DMS 273 (cell line): ENCODE data around the gene PRIM1.
A peak's percentile ranks its signal among the peaks of the same experiment; 100 is the strongest.
"Not testable (repeated sequence)": the region's sequence is repeated elsewhere in the genome, so short reads cannot be mapped to it uniquely, and the experiment has no call there.

Source experiments
- DNase-seq: peaks from one replicate; lab custom pipeline; 2025; ENCODE audit not compliant: unreplicated experiment; lab: John Stamatoyannopoulos, UW

The PRIM1 gene

DNA sequence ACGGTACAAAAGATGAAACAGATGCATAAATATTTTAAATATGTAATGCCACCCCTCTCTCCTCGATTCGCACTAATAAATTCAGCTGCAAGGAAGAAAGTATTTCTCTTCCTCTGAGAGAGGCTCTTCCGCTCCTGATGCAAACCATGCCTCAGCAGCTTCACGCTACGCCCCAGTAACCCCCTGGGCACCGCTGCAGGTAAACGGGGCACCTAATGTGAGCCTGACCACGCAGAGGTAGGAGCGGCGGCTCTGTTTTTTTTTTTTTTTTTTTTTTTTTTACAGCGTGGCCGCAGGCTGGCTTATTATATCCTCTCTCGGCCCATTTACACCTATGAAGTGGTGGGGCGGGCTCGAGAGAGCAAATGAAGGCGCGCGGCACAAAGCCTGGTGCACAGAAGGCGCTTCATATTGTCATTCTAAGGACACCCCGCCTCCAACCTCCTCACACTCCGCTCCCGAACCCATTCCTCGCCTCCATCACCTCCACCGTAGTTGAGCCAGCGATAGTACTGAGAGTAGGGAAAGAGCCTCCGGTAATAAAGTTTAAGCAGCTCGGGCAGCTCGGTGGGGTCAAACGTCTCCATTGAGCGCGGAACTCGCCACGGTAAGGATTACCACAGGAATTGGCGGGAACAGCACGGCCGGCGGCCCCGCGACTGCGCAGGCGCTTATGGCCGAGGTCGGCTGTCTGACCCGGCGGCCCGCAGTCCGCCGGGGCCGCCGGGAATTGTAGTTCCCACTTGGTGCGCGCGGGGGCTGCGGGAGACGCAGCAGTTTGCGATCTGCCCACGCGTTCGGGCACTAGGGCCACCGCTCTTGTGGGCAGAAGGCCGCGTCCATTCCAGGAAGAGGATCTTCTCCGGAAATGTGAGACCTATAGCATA lies at the start of gene PRIM1:
Gene PRIM1 (minus strand): TSS at position 612 of the 887 bp plus-strand sequence. CDS start 25 bp downstream, at position 587.
- peak; percentile 94 for DNase-seq

DNA sequence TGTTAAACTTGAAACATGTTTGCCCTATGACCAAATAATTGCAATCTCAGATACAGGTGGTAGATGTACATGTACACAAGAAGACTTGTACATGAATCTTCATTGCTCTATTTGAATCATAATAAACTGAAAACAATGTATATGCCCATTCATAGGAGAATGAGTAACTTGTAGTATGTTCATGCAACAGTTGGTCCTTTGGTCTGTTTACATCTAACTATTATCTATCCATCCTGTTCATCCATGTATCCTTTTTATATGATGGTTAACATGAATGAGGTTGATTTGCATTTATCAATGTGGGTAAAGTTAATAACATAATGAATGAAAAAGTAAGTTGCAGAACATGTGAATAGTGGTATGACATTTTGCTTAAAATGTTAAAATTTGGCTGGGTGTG lies 48.1 kb upstream of the PRIM1 start:
- DNase-seq = no peak

DNA sequence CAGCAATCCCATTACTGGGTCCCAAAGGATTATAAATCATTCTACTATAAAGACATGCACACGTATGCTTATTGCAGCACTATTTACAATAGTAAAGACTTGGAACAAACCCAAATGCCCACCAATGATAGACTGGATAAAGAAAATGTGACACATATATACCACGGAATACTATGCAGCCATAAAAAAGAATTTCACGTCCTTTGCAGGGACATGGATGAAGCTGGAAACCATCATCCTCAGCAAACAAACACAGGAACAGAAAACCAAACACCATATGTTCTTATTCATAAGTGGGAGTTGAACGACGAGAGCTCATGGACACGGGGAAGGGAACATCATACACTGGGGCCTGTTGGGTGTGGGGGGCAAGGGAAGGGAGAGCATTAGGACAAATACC lies 47.2 kb upstream of the PRIM1 start:
- not testable (repeated sequence) for DNase-seq

DNA sequence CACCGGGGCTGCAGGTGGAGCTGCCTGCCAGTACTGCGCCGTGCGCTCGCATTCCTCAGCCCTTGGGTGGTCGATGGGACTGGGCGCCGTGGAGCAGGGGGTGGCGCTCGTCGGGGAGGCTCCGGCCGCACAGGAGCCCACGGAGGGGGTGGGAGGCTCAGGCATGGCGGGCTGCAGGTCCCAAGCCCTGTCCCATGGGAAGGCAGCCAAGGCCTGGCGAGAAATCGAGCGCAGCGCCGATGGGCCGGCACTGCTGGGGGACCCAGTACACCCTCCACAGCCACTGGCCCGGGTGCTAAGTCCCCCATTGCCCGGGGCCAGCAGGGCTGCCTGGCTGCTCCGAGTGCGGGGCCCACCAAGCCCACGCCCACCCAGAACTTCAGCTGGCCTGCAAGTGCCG lies 43.7 kb upstream of the PRIM1 start:
- not testable (repeated sequence) for DNase-seq

DNA sequence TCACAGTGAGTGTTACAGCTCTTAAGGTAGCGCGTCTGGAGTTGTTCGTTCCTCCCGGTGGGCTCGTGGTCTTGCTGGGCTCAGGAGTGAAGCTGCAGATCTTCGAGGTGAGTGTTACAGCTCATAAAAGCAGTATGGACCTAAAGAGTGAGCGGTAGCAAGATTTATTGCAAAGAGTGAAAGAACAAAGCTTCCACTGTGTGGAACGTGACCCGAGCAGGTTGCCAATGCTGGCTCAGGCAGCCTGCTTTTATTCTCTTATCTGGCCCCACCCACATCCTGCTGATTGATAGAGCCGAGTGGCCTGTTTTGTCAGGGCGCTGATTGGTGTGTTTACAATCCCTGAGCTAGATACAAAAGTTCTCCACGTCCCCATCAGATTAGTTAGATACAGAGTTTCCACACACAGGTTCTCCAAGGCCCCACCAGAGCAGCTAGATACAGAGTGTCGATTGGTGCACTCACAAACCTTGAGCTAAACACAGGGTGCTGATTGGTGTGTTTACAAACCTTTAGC lies 43.0 kb upstream of the PRIM1 start:
- not testable (repeated sequence) for DNase-seq

DNA sequence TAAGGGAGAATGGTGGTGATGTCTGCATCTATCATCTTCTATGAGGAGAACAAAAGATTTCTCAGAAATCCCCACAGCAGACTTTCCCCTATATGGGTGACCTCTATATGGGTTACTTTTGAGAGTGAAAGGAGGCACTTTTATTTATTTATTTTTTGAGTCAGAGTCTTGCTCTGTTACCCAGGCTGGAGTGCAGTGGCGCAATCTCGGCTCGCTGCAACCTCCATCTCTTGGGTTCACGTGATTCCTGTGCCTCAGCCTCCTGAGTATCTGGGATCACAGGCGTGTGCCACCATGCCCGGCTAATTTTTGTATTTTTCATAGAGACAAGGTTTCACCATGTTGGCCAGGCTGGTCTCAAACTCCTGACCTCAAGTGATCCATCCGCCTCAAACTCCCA lies 41.0 kb upstream of the PRIM1 start:
- not testable (repeated sequence) for DNase-seq

DNA sequence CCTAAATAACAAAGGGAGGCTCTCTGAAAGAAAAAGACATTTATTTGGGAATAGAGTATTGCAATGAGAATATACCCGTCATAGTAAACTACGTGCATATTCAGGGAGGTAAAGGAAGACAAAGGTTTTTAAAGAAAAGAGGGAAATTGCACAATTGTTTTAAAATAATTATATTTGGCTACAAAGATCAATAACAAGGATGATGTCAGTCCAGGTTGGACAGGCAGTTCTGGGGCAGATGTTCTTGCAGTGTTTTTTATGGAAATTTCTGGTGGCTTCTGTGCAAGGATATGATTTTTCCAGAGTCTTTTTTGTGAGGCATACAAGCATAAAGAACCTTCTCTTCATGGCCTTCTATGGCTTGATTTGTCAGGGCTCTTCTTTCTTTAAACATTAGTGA lies 40.6 kb upstream of the PRIM1 start:
- no peak for DNase-seq

DNA sequence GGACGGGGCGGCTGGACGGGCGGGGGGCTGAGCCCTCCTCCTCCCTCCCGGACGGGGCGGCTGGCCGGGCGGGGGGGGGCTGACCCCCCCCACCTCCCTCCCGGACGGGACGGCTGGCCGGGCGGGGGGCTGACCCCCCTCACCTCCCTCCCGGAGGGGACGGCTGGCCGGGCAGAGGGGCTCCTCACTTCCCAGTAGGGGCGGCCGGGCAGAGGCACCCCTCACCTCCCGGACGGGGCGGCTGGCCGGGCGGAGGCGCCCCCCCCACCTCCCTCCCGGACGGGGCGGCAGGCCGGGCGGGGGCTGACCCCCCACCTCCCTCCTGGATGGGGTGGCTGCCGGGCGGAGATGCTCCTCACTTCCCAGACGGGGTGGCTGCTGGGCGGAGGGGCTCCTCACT lies 37.3 kb upstream of the PRIM1 start:
- DNase-seq = not testable (repeated sequence)

DNA sequence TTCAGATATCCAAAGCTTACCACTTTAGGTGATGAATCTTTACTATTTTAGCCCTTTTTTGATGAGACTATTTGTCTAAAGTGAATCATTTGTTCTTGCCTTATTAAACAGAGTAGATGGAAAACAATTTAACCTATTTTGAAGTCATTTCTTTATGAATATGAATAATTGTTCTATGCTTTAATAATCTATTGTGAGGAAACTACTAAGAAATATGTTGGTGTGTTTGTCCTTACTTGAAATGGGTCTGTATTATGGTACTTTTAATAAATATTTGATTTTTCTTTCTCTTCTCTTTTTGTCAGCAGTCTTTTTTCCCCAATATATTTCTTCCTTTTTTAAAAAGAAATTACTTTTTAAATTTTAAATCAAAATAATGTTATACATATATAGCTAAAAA lies 35.4 kb upstream of the PRIM1 start:
- no peak for DNase-seq

DNA sequence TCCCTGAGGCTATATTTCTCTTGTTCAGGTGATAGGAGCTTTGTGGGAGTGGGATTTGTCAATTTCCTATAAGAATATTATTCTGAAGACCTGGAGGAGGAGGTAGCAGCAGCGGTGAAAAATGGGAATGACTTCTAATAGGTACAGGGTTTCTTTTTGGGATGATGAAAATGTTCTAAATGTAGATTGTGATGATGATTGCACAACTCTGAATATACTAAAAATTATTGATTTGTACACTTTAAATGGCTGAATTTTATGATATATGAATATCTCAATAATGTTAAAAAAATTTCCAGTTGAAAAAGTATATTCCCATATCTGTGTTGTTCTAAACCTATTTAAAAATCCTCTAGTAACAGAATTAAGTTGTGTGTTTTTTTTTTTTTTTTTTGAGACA lies 33.8 kb upstream of the PRIM1 start:
- DNase-seq = no peak

DNA sequence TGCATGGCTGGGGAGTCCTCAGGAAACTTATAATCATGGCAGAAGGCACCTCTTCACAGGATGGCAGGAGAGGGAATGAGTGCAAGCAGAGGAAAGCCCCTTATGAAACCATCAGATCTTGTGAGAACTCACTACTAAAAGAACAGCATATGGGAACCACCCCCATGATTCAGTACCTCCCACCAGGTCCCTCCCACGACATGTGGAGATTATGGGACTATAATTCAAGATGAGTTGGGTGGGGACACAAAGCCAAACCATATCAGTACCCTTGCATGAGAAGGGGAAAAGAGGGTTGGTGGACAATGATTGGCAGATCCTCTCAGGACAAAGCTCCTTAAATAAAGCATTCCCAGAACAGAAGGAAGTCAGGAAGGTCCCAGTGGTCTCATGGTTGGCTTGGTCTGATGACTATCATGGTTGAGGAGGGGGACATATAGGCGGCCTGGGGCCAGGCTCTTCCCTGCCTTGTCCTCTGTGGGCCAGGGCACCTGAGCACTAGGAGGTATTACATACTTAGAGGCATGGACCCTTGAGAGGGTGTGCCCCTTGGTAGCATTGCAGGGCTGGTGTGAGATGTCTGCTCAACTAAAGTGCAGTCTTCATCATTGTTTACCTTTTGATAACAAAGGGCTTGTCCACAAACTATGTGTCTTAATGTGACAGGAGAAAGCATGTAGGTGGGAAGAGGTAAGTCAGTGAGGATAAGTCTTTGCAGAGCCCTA lies 33.2 kb upstream of the PRIM1 start:
- DNase-seq = no peak

DNA sequence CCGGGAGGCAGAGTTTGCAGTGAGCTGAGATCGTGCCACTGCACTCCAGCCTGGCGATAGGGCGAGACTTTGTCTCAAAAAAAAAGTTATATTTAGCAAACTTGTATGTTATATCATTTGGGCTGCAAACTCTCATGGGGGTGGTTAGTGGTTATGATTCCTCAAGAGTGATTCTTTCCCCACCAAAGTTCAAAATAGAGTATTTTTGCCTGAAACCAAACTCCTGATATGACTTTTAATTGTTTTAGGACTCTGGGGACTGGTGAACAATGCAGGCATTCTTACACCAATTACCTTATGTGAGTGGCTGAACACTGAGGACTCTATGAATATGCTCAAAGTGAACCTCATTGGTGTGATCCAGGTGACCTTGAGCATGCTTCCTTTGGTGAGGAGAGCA lies 29.6 kb upstream of the PRIM1 start:
- no peak for DNase-seq

DNA sequence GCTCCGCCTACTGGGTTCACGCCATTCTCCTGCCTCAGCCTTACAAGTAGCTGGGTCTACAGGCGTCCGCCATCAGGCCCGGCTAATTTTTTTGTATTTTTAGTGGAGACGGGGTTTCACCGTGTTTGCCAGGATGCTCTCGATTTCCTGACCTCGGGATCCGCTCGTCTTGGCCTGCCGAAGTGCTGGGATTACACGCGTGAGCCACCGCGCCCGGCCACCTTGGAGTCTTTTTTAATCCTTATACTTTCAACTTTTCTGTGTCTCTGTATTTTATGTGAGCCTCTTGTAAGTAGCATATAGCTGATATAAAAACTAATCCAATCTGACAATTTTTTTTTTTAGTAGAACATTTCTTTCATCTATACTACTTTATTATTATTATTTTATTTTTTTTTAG lies 26.6 kb upstream of the PRIM1 start:
- DNase-seq = no peak

DNA sequence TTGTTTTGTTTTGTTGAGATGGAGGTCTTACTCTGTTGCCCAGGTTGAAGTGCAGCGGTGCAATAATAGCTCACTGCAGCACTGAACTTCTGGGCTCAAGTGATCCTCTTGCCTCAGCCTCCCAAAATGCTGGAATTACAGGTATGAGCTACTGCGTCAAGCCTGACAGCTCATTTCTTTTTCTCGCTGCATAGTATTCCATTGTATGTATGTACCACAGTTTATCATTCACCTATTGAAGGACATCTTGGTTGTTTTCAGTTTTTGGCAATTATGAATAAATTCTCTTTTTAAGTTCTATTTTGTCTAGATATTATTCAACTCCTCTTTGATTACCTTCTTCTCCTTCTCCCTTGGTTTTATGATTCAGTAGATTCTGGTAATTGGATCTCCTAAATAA lies 24.5 kb upstream of the PRIM1 start:
- DNase-seq = no peak

DNA sequence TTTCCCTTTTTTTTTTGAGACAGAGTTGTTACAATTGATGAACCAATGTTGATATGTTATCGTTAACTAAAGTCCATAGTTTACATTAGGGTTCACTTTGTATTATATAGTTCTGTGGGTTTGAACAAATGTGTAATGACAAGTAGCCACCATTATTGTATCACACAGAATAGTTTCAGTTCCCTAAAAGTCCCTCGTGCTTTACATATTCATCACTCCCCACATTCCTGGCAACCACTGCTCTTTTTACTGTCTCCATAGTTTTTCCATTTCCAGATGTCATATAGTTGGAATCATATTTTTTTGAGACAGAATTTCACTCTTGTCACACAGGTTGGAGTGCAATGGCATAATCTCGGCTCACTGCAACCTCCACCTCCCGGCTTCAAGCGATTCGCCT lies 23.5 kb upstream of the PRIM1 start:
- DNase-seq = no peak

DNA sequence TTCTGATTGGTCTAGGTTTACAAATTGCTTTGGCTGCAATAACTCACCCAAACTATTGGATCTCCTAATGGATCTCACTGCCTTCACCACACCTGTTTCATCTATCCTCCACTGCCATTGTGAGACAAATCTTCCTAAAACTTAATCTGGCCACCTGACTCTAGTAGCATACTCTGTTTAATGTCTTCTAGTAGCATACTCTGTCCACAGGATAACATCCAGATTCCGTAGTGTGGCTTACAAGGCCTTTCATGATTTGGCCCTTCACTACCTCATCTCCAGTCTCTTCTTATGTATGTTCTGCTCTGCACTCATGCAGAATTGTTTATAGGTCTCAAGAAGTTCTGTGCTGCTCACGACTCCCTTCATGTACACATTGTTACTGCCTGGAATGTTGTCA lies 21.0 kb upstream of the PRIM1 start:
- DNase-seq = no peak

DNA sequence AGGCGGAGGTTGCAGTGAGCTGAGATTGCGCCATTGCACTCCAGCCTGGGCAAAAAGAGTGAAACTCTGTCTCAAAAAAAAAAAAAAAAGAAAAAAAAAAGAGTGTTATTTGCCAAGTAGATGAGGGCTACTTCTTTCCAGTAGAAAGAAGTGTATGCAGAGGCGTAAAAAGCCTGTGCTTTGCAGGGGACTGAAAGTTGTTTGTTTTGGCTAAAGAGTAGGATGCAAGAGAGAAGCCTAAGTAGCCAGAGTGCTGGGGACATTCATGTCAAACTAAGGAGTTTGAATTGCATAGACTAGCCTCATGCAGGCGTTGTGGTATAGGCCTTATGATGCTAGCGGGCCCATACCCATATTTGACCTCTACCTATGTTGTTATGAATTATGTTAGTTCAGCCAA lies 20.5 kb upstream of the PRIM1 start:
- no peak for DNase-seq

DNA sequence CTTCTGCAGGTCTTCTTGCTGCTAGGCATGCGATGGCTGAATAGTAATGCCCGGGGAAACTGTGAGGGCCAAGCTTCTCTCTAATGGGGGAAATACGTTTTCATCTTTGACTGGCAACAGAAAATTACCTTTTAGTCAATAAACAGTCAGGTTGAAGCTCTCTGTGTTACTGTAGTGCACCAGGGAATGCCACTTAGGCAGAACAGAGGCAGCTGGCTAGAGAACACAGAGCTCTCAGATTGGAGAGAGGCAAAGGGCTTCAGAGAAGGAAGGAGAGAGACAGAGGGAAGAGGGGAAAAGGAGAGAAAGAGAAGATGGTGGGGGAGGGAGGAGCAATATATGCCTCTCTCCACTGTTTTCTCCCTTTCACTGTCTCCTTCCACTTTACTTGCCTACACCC lies 17.7 kb upstream of the PRIM1 start:
- DNase-seq = no peak

DNA sequence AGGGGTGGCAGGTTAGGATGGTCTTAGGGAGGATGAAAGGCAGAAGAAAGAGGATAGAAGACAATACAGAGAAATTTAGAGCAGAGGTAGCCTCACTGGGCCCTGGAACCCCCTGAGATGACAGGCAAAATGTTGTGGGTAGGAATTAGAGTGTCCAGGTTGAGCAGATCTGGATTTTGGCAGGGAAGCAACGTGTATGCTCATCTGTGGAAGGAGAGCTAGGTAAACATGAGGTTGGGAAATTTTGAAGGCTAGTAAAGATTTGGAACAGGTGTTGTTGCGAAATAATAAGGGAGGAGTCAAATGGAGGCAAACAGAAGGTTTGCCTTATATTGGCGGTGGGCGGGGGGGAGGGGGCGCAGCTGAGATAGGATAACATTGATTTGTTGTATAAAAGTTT lies 16.3 kb upstream of the PRIM1 start:
- no peak for DNase-seq

DNA sequence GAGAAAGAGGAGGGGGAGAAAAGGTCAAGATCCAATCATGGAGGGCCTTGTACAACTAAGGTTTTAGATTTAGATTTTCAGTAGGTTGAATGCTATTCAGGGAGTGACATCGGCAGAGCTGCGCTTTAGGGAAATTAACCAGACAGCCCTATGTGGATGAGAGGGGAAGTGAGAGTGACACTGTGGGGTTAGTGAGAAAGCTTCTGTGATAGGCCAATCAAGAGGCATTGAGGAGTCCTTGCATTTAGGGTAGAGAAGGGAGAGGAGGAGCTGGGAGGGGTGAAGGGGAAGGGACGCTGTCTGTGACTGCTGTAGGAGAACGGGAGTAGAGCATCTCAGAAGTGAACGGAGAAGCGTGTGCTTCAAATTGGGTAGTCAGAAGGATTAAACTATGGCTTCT lies 14.4 kb upstream of the PRIM1 start:
- no peak for DNase-seq

DNA sequence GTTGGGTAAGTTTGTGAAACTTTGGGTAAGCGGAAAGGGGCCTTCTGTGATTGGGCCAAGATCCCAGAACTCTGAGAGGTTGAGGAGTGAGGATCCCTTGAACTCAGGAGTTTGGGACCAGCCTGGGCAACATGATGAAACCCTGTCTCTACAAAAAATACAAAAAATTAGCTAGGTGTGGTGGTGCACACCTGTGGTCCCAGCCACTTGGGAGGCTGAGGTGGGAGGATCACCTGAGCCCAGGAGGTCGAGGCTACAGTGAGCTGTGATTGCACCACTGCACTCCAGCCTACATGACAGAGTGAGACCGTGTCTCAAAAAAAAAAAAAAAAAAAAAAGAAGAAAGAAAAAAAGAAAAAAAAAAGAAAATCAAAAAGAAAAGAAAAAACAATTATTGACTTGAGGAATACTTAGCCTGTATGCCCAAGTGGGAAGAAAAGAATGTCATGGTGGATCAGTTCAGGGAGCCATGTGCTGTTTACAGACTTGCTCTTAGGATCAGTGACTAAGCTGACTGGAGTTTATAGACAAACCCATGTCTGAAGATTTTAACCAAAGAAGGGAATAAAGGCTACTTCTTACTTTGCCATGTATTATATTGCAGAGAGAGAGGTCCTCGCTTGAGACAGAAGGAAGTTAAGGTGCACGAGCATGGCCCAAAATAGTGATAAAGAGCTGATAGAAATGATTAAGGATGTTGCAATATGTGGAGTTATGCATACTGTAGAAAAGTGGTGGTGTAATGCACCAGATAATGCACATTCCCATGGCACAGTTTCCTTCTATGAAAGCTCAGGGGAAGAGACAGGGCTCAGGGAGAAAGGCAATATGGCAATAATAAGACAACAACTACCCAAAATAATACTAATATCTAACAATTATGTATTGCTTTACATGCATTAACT lies 11.9 kb upstream of the PRIM1 start:
- no peak for DNase-seq
